T-helper 22 cell (primary cell): Measurements from ENCODE around the gene THAP3.

Source experiments
- DNase-seq: peaks from one replicate; pipeline ENCODE4 v3.0.0-alpha.2; 2020; ENCODE audit warnings: low read depth

THAP3 gene

GRCh38 chr1:6612641-6613360 lies 11.9 kb upstream of the THAP3 start:
- no peak for DNase-seq

- peak; percentile 99 for DNase-seq
Observed at GRCh38 chr1:6613361-6614018, 11.2 kb upstream of the THAP3 start, which contains the start of gene PHF13. PHF13 (plus strand) TSS chr1:6613731; CDS start chr1:6614067, 336 bp downstream.

GRCh38 chr1:6614019-6614928 lies 10.4 kb upstream of the THAP3 start:
- DNase-seq = peak; percentile 59

GRCh38 chr1:6614929-6615785 lies 9.5 kb upstream of the THAP3 start:
- DNase-seq = no peak

- no peak for DNase-seq
Observed at GRCh38 chr1:6619045-6619444, 5.6 kb upstream of the THAP3 start.

- no peak for DNase-seq
Observed at GRCh38 chr1:6621429-6622391, 3.0 kb upstream of the THAP3 start.

GRCh38 chr1:6622396-6623152 lies 2.1 kb upstream of the THAP3 start:
- no peak for DNase-seq

- DNase-seq = no peak
Observed at GRCh38 chr1:6623269-6623965, 1.3 kb upstream of the THAP3 start.

- no peak for DNase-seq
Observed at GRCh38 chr1:6625584-6626149, 999 bp downstream of the THAP3 start.

- DNase-seq = no peak
Observed at GRCh38 chr1:6627031-6627430, 2.4 kb downstream of the THAP3 start.

- no peak for DNase-seq
Observed at GRCh38 chr1:6627841-6628545, 3.3 kb downstream of the THAP3 start.

- no peak for DNase-seq
Observed at GRCh38 chr1:6628971-6629479, 4.4 kb downstream of the THAP3 start.

GRCh38 chr1:6630027-6630426 lies 5.4 kb downstream of the THAP3 start:
- DNase-seq = no peak

GRCh38 chr1:6631058-6631457 lies 6.4 kb downstream of the THAP3 start:
- no peak for DNase-seq

- no peak for DNase-seq
Observed at GRCh38 chr1:6632588-6633514, 8.2 kb downstream of the THAP3 start.

GRCh38 chr1:6634371-6635052 lies 9.8 kb downstream of the THAP3 start:
- DNase-seq = no peak
